Measurements from ENCODE around the gene ZNF664.
"Not testable (repeated sequence)": the region's sequence is repeated elsewhere in the genome, so short reads cannot be mapped to it uniquely, and the experiment has no call there.

Gene ZNF664

DNA sequence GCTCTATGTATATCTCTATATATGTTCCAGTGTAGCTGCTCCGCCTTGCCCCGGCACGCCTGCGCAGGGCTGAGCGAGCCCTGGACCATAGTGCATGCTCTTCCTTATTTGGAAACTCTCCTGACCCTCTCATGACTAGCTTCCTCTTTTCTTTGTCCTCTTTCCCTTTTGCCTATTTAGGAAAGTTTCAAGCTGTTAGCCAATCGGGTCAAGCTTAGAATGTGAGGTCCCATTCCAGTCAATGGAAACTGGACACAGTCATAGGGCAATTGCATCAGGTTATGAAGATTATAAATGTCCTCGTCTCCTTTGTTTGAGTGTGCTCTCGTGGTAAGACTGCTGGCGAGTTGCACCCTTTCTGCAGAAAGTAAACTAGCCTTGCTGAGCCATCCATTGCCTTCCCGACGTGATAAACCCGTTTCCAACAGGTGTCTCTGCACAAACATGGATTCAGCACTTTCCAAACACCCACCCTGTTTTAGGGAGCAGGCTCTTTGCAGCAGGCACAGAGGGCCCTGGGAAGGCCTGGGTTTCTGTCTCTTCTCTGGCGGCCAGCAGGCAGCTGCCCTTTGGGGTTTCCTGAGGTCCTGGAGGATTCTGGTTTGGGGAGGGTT is 31.3 kb upstream of the ZNF664 start:
- DNase-seq, result no peak

DNA sequence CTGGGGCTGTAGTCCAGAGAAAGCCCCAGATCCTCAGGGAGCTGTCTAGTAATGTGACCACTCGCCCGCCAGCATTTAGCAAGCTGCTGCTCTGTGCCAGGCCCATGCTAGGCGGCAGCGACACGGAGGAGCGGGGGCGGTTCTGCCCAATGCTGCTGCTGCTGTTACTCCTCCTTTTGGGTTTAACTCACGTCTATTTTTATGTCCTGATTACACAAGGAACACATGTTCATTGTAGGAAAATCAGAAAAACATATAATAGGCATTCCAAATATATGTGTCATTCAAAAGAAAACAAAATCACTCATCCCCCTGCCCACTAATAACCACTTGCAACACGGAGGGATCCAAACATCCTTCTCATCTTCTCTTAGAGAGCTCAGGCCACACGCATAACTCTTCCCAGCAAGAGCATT is 30.8 kb upstream of the ZNF664 start:
- no peak for DNase-seq

DNA sequence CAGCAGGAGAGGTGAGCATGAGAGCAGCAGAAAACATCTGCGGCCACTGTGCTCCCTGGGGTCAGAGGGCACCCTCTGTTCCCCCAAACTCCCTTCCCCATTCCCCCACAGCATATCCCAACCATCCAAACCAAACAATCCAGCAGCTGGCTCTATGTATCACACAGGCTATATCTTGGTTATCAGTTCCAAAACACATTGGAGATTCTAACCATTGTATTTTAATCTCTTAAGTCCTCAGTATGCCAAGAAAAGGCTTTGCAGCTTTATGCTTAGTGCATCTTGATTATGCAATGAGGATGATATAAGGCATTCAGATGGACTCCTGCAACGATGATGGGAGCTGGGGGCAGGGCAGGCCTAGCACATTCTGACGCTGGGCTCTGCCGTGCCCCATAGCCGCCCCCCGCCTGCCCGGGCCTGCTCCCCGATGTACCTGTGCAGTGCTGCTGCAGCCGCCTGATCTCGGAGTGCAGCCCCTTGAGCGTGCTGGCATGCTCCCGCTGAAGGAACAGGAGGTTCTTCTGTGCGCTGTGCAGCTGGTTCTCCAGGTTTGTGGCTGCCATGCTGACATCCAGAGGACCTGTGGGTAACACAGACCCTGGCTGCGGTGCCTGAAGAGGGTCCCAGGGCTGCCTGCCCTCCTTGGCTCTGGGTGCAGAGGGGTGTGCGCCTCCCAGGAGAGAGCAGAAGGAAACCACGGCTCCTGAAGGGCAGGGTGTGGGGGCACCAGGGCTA is 29.9 kb upstream of the ZNF664 start:
- DNase-seq, result no peak

DNA sequence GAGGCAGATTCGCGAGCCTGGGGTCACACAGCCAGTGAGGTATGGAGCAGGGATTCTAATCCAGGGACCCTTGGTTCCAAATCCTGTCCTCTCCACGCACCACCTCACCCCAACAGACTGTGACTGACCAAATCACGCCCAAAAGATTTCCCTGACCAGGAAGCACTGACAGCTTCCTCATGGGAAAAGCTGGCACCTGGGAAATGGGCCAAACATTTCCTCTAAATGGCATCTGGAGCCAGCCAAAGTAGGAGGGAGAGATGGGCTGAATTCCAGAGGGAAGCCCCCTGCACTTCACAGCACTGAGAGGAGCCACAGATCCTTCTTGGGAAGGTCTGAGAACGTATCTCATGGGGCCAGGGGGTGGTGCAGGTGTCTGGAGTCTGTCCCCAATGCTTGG is 29.2 kb upstream of the ZNF664 start:
- peak; percentile 12 for DNase-seq

DNA sequence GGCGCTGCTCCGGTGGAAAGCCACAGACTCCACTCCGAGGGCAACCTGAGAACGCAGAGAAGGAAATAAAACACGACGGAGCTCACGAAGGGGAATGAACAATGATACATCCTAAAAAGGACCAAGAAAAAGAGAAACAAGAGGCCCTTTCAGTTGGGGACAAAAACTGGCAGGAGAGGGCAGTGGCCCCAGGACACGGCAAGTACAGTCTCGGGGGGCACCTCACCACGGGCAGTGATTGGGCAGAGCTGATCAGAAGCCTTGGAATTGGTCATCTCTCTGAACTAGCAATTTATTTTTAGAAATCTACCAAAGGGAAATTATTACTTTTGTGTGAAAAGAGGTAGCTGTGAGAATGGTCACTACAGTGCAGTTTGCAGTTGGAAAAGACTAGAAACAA is 28.3 kb upstream of the ZNF664 start:
- DNase-seq, result no peak

DNA sequence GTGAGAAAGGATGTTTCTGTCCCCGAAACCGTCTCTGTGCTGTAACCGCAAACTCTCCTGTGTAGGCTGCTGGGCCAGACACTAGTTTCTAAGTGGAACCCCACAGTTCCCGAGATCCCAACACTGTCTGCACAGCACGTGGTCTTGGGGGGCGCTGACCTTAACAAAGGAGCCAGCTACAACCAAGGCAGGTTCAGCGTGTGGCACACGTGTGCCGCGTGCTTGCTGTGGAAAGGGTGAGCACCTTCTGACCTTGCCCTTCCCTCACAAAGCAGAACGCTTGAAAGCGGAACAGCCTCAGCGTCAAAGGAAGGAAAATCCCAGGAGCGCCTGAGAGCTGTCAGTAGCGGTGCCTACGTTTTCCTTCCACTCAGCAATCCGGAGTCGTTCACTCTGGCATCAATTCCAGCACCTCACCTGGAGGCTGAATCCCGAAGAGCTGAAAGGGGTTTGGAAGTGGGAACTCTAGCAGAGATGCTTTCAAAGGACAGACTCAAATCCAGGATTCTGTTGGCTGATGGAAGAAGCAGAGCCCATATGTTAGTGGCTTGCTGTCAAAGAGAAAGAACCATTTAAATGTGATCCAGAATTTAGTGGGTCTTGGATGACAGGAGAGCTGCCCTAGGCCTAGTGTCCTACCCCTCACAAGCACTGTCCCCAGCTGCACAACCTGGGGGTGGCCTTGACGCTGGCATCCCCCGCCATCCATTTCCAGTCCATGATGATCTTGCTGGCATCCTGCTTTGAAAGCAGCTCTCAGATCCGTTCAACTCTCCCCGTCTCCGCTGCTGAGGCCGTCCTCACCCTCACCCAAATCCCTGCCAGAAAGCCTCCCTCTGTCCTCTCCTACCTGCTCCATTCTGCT is 27.5 kb upstream of the ZNF664 start:
- no peak for DNase-seq

DNA sequence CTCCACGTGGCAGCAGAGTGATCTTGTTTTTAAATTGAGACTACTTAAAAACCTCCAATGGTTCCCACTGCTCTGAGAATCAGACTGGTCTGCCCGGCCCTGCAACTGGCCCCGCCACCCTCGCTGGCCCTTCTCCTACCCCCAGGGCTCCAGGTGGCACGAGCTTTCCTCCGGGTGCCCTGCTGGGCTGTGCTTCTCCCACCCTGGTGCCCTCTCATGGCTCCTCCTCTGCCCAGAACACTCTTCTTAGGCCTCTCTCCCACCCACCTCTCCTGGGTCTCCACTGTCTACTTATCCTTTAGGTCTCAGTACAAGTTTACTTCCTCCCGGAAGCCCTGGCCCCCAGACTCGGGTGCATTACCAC is 26.9 kb upstream of the ZNF664 start:
- DNase-seq, result no peak

DNA sequence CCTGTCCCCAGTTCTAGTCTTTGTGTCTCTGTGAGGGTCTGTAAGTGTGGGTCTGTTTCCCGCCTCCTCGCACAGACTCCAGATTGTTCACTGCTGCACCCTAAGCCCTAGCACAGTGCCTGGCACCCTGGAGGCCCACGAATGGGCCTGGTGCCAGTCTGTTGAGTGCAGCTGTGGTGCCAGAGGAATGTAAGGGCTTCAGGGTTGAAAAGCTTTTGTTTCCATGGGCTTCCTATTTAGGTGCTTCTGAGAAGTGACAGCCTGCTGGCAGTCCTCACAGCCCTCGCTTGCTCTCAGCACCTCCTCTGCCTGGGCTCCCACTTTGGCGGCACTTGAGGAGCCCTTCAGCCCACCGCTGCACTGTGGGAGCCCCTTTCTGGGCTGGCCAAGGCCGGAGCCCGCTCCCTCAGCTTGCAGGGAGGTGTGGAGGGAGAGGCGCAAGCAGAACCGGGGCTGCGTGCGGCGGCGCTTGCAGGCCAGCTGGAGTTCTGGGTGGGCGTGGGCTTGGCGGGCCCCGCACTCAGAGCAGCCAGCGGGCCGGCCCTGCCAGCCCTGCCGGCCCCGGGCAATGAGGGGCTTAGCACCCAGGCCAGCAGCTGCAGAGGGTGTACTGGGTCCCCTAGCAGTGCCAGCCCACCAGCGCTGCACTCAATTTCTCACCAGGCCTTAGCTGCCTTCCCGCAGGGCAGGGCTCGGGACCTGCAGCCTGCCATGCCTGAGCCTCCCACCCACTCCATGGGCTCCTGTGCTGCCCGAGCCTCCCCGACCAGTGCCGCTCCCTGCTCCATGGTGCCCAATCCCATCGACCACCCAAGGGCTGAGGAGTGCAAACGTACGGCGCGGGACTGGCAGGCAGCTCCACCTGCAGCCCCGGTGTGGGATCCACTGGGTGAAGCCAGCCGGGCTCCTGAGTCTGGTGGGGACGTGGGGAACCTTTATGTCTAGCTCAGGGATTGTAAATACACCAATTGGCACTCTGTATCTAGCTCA is 26.2 kb upstream of the ZNF664 start:
- DNase-seq, result not testable (repeated sequence)

DNA sequence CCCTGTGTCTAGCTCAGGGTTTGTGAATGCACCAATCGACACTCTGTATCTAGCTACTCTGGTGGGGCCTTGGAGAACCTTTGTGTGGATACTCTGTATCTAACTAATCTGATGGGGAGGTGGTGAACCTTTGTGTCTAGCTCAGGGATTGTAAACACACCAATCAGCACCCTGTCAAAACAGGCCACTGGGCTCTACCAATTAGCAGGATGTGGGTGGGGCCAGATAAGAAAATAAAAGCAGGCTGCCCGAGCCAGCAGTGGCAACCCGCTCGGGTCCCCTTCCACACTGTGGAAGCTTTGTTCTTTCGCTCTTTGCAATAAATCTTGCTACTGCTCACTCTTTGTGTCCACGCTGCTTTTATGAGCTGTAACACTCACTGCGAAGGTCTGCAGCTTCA is 25.5 kb upstream of the ZNF664 start:
- DNase-seq, result not testable (repeated sequence)

DNA sequence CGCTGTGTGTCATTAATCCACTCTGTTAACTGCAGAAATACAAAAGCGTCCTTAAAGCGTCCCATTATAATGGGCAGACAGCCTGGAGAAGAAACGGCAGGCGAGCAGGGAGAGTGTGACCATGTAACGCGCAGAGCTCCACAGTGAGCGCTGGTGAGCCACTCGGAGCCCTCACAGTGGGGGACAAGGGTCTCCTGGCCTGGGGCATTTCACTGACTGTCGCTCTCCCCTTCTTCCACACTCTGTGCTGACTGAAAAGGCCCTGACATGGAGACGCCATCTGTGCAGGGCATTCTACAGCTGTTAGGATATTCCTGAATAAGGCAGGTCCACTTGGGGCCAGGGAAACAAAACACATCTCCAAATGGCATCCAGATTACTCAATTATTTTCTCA is 24.6 kb upstream of the ZNF664 start:
- DNase-seq, result no peak

DNA sequence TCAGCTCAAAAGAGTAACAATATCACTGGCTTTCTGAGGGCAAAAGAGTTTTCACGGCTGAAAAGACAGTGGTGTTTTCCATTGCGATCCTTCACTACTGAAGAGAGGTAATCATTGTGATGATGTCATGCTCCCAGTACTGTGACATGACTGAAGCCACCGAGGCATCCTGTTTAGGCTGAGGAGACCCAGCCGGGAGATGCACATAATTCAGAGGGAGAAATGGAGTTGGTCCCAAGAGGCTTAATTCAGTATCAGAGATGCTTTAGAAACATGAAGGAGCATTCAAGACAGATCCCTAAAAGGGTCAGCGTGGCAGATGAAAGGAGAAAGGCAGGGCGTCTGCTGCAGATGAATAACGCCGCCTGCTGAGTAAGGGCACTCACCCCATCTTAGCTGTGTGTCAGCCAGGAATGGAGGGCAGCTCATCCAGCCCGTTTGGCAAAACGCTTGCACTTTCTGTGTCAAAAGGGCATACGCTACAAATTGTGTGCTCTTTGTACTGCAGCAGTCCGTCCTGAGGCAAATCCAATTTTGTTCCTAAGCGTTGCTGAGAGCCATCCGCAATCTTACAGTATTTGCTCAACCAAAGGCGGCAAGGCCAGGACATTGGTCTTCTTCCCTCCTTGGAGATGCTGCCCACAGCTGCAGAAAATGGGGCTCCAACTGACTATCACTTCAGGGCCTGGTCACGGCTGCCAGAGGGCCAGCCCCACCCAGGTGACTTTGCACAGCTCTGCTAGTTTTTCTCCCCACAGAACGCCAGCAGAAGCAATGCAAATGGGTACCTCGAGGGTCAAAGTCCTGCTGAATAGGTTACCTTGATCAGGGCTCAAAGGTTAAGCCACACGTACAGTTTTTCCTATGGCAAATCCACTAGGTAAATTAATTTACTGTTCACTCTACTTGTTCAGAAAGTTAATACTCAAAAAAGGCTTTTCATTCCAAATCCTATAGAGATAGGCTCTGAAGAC is 23.9 kb upstream of the ZNF664 start:
- no peak for DNase-seq

DNA sequence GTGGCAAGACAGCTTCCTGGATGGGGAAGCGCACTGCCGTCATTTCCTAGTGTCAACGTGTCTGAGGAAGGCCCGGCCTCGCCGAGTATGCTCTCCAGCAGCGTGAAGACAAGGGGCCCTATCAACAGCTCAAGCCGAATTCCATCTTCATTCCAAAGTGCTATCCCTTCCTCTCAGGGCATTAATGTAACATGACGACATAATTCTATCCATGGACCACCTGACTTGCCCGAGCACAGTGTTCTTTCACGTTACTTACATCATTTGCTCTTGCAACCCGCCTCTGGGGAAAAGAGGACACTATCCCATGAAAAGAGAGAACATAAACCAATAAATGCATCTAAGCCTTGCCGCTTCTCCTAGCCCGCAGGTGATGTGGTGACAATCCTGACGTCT is 23.2 kb upstream of the ZNF664 start:
- no peak for DNase-seq

DNA sequence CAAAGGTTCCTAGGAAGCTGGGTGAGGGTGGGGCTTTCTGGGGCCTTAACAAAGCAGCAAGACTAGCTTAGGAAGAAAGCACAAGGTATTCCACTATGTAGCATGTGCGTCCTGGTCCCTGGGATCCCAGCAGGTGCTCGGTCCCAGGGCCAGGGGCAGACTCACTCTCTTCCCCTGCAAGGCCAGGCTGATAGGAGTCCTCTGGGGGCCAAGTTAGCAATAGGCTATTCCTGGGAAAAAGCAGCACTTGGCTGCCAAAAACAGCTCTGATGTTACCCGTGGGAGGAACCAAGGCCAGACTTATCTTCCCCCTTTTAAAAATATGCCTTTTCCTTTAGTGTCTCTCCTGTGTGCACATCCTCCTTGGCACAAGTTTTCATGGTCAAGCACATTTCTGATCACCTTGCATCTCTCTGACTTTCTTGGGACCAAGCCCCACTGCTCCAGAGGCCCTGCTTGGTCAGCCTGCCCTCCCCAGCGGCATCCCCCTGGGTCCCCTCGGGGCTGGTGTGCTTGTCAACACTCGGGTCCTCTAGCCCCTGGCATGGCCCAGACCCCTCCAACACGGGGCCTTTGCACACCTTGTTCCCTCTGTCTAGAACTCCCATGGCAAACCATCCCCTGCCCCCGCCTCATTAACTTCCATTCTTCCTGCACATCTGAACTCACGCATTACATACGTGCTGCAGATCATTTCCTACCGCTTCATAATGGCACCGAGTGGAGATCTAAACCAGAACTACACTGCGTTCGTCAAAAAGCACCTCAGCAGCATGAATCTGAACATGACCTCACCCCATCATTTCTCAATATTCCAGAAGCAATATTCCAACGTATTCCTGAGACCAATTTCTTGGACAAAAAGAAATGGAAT is 22.3 kb upstream of the ZNF664 start:
- no peak for DNase-seq

DNA sequence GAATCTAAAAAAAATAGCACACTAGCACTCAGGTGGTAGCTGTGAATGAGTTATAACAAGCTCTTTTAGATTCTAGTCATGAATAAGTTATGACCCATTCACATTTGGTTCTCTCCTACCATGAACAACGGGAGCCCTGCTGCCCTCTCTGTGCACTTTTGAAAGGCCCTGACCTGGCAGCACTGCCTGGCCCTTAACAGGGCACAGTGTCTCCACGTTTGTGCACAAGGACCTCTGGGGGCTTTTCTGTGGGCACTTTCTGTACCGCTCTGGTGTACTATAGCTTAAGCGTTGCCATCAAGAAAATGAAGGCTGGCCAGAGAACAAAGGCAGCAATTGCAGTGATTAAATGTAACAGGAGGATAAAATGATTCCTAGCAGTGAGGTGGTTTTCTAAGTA is 21.5 kb upstream of the ZNF664 start:
- no peak for DNase-seq

DNA sequence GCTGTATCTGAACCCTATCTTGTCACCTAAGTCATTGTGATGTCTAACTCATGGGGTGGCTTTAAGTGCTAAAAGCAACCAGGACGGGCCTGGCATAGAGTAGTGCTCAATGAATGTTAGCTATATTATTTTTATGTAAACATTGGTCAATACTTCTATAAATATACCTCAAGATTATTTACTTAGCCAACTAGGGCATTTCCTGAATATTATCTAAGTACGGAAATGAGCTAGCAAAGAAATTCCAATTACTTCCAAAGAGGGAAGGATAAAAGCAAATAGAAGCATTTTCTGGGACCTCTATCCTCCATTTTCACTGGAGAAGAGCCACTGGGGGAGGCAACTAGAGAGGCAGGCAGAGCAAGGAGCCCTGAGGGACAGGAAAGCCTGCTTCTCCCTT is 21.0 kb upstream of the ZNF664 start:
- DNase-seq, result no peak

DNA sequence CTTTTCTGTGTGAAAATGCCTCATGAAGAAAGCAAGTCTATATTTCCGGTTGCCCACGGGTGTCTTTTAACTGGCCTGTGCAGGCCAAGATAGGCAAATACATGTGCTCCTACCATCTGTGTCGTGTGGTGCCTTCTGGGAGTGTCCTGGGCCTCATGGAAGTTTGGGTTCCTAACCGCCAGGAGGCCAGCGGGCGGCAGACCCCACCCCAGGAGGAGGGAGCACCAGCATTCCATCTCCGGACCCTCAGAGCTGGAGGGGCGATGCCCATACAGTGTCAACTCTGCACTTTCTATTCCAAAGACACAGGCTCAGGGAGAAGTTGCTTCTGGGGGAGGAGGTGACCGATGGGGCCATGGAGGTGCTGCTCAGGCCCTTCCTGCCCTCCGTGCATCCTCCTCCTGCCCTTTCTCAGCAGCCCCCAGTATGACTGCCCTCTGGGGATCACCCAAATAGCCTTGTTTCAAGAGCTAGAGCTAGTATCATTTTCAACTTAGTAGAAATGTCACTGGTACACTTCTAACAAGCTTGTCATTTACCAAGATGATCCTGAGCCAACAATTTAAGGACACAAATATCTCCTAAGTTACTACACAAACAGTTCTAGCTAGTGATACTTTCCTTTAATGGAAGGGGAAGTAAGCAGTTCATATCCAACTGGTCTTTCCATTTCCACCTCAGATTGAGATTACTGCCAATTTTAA is 18.2 kb upstream of the ZNF664 start:
- no peak for DNase-seq

DNA sequence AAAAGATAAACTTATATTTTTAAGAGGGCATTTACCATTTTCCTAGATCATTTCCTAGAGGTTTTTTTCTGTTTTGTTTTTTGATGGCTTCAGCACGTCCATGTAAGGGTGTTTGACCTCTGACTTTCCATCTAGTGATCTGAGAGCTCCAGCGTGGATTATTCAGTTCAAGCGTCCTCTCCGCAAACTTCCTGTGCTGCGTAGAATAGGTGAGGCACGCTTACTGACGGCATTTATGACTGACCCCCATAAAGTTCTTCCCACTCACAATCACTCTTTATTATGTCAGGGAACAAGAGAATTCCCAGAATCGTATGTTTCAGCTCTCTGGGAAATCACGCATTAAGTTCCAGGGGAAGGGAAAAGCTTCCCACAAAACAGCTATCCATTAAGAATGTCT is 16.8 kb upstream of the ZNF664 start:
- DNase-seq, result no peak

DNA sequence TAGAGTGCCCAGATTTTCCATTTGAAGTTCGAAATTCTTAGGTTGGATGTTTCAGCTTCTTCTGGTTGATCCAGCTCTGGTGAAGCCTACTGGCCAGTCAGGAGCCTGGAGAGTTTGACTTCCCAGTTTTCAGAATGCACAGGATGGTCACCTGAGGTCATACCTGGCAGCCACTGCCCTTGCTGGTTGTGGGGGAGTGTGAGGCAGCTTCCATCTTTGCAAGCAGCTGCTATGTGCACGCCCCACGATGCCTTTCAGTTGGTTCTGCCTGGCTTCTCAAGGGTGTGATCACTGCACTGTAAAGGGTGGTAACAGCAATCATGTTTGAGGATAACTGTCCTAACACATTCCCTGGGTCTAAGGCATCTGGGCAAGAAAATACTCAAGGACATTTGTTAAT is 15.8 kb upstream of the ZNF664 start:
- DNase-seq, result no peak

DNA sequence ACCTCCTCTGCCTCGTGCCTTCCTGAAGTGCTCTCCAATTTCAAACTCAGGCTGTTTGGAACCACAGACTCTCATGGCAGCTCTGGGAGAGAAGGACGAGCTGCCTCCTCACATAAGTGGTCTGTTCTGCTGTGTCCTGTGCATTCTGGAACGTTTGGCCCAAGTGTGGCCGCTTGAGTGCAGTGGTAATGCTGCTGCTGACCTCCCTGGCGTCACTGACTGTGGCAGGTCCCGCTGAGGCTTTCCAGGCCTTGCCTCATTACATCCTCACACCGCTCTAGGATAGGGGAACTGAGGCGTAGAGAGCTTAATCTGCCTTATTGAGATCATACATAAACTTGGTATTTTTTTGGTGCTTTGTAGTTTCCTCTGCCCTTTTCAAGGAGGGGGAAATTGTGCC is 14.6 kb upstream of the ZNF664 start:
- DNase-seq, result no peak

DNA sequence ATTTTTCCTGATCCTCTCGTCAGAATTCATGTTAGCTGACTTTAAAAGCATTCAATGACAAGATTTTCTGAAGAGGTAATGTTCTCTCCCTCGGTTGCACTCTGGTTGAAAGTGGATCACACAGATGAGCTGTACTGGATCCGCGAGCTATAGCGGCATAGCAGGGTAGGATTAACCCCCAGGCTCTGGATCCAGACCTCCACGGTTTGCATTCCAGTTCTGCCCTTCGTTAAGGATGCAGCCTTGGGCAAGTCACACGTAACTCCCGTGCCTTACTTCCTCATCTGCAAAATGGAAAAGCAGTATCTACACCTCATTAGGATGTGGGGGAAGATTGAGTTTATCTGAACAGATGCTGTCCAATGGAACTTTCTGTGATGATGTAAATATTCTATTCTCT is 14.1 kb upstream of the ZNF664 start:
- no peak for DNase-seq

Measured in NCI-H446 treated with DMSO at 0.1 percent for 48 hours (cell line).